GM15510 (cell line): Measurements from ENCODE around the gene KL.

Experiments
- POLR2A ChIP-seq: IDR thresholded peaks from 3 replicates; pipeline ENCODE4 v1.6.1; 2011; ENCODE audit warnings: borderline replicate concordance; ENCODE audit not compliant: insufficient read length; ENCODE audit errors: extremely low read depth

The KL gene

DNA sequence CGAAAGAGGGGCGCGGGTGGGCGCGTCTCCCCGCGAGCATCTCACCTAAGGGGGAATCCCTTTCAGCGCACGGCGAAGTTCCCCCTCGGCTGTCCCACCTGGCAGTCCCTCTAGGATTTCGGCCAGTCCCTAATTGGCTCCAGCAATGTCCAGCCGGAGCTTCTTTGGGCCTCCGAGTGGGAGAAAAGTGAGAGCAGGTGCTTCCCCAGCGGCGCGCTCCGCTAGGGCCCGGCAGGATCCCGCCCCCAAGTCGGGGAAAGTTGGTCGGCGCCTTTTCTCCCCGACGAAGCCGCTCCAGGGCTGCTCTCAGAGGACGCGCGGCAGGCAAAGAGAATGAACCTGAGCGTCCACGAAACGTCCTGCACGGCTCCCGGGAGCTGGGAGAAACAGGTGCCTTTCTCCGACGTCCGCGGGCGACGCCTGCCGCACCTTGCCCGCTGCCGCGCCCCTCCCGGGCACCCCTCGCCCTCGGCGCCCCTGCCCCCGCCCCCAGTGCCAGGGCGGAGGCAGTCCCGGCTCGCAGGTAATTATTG is 366 bp upstream of the KL start:
- TF ChIP-seq POLR2A, result no peak

DNA sequence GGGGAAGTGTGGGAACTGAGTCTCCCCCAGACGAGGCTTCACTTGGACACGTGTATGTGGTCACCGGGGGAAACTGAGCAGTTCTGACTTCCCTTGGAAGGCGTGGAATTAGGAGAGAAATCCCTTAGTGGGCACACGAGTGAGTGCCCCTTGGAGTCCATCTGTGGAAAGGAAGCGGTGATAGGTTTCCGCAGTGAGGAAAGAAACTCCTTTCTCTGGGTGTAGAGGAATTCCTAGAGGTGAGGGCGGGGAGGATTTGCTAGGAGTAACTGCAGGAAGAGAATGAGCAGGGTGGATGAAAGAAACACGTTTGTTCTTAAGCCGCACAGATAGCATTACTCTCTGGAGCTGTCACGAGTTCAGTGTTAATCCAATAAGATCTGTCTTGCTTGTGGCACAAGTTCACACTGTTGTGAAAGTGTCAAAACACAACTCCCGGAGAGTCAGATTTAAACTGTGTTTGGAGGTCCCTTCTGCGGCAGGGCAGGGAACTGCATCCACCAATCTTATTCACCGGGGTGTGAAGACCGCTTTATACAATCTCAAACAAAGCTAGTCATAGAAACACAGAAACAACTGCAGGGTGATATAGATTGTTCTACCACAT is 1.2 kb downstream of the KL start:
- TF ChIP-seq POLR2A, result no peak

DNA sequence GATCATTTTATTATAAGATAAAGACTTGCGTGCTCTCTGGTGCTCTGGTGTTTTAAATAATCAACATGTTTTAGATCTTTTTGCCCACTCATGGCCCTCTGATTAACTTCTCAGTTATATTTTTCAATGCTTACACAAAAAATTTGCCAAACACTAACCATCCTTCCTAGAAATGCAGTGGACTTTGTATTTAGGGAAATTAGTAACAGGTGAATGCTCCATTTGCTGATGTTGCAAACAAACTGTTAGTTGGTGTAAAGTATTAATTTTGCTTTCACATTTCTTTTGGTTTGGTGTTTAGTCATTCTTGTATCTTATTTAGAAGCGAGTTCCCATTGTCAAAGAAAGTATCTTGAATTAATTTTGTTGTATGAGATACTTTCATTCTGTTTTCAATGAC is 2.7 kb downstream of the KL start:
- no peak for TF ChIP-seq POLR2A

DNA sequence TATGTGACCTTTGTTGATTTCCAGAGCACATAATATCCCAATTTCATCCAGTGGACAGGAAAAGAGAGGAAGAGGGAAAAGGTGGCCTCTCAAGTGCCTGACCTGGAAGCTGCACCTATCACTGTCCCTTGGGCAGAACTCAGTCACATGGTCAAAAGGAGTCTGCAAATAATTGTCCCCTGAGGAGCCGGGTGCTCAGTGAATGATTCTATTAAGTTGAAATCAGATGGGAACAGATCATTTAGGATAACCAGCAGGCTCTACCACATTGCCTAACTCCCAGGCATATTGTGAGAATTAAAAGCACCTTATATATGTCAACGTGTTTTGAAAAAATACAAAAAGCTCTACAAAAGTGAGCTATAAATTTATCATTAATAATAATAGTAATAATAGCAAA is 6.8 kb downstream of the KL start:
- no peak for TF ChIP-seq POLR2A

DNA sequence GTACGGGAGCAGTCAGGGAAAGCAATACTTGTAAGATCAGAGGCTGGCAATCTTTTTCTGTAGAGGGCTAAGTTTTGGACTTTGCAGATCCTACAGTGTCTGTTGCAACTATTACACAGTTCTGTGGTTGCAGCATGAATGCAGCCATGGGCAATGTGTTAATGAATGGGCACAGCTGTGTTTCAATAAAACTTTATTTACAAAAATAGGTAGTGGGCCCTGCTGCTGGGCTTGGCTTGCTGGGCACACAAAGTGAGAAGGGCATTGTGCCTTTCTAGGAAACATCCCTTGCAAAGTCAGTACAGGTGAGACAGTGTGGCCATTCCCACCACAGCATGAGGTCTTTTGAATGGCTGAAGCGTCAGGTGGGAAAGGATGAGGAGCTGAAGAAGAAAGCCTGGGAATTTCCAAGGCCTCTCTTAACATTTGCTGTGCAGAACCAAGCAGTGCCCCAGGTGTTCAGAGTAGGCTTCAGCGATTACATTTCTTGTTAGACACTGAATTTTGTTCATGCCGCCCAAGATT is 9.1 kb downstream of the KL start:
- TF ChIP-seq POLR2A, result no peak

DNA sequence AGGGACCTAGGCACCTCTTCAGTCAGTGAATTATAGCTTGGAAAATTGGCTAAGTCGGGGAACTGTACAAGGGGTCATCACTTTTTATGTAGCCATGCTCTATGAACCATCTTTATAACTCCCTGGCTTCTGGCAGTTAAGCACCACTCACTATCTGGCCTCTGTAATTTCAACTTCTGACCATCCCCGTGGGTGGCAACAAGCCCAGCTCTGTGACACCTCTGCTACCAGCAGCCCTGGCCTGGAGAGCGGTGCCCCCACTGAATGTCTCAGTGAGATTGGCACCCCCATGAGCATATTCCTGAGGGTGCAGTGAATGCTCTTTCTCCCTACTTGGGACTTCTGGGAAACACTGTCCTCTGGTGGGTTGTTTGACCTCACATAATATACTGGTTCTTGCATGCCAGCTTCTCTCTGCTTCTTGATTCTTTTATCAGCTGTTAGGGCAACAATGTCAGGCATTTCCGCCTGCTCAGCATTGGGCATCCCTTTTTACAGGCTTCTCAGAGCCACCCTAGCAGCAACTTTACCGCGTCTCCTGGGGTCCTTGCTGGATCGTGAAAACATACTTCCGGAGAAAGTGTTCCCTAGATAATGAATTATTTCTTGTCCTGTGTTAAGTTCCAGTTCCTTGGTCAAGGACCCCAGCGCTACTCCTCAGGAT is 10.4 kb downstream of the KL start:
- TF ChIP-seq POLR2A, result no peak

DNA sequence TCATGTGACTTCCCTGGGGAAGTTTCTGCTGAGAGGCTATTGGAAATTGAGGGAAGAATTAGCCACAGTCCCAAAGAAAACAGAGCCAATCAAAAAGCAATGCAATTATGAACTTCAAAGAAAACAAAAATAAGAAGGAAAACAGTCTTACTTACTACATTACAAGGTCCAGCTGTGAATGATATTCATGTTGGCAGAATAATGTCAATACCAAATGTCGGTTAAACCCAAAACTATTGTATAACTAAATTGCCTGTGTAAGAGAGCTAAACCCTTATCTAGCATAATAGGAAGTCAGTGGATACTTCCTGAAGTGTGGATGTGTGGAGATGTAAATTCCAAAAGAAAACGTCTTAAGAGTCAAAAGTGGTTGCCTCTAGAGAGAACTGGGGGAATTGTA is 12.4 kb downstream of the KL start:
- TF ChIP-seq POLR2A, result no peak

DNA sequence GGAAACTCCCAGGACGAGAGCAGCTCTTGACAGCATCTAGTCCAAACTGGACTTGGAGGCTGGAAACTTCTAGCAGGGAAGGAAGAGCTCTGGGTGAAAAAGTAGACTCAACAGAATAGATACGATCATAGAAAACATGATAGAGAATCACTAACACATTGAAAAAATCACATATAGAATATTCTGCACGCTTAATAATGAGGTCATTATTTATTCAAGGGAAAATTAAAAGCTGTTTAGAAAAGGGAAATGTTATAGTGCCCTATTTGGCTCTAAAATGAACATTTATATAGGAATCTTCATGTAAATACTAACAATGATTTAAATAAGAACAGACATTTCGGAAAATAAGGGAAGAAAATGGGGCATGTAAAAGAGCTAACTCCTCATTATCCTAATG is 15.1 kb downstream of the KL start:
- TF ChIP-seq POLR2A, result no peak

DNA sequence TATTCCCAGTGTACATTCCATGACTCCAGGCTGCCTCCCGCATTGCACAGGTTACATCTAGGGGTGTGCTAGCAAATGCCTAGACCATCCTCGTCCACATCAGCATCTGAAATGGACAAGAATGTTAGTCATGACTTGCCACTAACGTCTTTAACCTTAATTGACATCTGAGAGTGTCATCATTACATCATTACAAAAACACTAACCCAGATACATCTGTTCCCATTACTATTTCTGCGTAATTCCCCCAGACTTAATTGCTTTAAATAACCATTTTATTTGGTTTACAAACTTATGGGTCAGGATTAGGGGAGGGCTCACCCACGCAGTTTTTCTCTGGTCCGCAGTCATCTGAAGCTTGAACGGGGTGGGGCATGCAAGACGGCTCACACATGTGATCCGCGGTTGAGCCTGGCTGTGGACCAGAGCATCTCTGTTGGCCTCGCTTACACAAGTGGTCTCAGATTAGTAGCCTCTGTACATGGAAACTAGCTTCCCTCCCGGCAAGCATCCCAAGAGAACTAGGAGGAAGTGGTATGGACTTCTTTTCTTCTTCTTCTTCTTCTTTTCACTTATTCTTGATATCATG is 15.9 kb downstream of the KL start:
- no peak for TF ChIP-seq POLR2A

DNA sequence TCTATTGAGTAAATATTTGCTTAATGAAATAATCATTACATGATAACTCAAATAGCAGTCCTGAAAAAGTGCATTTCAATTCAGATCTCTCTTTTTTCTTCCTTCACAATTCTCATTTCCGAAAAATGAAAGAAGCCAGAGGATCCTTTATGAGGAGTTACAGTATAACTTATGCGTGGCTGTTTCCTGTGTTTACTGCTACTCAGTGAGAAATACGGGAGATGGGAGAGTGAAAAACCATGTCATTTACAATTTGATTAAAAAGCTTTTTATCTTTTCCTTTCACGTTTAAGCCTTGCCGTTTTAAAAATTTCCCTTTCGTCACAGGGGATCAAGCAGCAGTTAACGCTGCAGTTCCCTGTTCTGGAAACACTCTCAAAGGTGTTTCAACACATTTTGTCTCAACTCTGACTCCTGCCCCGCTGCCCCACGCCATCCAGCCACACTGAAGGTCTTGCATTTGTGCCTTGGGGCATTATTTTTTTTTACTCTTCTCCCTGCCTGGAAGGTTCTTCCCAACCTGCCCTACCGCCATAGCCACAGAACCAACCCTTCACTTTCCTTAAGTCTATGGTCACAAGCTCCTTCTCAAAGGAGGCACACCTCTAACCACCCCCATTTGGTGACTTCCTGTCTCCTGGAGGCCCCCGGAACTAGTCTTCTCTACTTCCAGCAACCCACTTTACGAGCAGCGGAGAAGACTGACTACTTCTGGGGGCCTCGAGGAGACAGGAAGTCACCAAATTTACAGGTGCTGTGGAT is 17.0 kb downstream of the KL start:
- no peak for TF ChIP-seq POLR2A

DNA sequence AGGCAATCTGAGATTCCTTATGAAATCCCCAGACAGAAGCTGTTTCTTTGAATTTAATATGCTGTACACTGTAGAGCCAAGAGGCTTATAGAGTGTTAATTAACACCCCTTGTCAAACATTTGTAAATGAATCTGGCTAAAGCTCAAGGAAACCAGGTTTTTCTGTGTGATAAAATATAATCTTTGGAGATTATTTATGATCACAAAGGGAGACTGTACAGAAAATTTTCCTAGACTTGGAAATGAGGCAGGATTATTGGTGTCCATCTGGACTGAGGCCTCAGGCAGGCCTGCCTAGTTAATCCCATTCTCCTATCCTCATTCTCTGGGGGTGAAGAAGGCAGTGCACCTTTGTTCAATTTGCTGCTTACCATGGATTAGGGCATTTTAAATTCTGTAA is 17.8 kb downstream of the KL start:
- TF ChIP-seq POLR2A, result no peak

DNA sequence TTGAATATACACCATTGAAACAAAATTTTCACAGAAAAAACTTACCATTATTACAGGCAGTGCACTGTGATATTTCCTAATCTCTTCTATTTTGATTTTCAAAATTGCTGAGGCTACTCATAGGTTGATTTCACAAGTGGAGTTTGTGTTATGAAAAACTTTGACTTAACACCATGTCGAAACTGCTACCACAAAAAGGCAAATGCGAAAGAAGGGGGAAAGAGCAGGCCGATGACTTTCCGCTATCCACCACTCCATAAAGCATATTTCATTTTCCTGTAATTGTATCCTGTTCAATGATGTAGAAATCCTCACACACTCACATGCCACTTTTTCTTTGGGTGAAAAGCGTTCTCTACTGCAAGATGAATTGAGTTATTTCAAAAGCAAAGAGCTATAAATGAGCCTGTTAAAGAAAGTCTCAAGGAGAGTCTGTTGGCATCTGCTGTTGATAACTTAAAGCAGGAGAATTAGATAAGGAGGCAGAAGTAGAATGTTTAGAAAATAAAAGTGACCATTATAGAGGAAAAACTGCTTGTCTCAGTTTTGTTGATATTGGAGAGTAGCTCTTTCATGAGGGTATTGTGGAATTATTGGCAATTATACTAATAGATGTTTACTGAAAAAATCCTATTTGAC is 18.8 kb downstream of the KL start:
- no peak for TF ChIP-seq POLR2A

DNA sequence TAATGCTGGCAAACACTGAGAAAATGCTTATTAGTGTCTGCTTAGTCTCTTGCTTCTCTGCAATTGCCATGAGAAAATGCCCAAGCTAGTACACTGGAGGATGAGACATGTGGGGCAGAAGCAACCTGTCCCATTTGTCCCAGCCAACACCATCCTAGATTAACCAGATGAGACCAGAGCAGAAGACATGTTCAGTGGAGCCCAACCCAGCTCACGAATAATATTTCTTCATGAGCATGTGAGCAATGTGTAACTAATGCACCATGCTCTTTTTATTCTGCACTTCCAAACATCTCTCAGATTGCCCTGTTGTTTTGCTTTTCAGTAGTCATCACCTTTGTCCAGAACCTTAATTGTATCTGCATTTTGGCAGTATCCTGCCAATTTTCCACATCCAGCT is 21.4 kb downstream of the KL start:
- no peak for TF ChIP-seq POLR2A

DNA sequence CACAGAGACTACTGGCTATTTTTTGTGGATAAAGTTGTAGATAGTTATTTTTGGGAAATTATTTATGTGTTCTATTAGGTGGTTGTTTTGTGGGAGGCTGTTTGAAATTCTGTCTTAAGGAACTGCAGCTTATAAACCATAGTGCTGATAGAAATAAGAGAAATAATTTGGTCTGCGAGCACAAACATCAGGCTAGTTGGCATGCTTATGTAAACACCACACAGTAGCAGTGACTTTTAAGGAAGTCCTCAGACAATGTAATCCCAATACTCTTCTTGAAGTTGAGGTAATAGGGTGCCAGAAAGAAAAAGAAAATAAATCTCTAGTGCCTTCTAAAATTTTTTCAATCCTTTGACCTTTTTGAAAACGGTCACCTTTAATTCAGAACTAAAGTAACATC is 23.9 kb downstream of the KL start:
- no peak for TF ChIP-seq POLR2A

DNA sequence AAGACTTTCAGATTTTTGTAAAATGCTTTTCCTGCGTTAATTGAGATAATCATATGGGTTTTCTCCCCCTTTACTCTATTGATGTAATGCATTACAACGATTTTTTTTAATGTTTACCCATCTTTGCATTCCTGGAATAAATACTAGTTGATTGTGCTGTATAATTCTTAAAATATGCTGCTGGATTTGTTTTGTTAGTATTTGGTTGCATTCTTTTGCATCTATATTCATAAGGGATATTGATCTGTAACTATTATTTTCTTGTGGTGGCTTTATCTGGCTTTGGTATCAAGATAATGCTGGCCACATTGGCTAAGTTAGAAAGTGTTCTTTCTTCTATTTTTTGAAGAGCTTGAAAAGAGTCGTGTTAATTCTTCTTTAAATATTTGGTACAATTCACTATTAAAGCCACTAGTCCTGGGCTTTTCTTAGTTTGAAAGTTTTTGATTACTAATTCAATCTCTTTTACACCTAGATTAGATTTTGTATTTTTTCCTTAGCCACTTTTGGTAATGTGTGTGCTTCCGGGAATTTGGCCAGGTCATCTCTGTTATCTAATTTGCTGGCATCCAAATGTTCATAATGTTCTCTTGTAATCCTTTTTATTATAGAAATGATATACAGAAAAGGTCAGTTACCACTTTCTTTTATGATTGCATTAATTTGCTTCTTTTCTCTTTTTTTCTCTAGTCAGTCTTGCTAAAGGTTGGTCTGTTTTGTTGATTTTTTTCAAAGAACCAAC is 29.8 kb downstream of the KL start:
- TF ChIP-seq POLR2A, result no peak

DNA sequence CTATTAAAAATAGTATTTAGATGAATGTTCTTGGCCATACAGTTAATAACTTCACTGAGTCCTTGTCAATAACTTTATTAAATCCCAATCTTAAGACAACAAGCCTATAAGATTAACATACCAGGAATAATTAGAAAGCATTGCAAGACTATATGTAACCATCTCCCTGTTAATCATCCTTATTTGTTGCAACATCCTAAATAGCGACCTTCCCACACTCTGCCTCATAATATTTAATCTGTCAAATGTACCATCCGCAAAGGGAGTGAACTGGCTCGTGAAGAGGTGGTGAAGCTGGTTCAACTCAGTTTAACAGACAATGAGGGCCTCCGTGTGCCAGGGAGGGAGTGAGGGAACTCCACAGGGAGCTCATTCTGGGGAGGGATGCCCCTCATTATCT is 33.9 kb downstream of the KL start:
- no peak for TF ChIP-seq POLR2A
